ENCODE measurements around the gene VAX1.

Gene VAX1

DNA sequence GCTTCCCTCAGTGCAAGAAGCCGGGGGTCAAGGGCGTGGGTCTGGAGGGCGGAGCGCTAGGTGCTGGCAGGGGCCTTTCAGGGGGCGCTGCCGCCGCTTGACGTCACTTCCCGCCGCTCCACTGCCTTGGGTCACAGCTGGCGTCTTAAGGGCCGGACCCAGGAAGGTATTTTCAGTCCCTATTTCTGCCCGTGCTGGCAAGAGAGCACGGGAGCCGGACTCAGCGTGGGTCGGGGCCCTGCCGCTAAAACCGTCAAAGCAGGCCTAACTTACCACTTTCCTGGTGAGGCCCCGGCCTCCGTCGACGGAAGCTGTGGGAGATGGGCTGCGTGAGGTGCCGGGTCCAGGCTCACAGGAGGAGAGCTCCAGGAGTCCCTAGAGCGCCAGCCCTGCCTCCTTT, 12.0 kb downstream of the VAX1 start:
- TF ChIP-seq ZNF600 (tag by site-specific recombination; IDR thresholded peaks at IDR 0.05), result no peak
- no peak for TF ChIP-seq ZNF670 (tag by site-specific recombination; IDR thresholded peaks at IDR 0.05; ENCODE audit: low read depth)
- TF ChIP-seq ZNF677 (tag by site-specific recombination; IDR thresholded peaks at IDR 0.05), result no peak
- TF ChIP-seq, protein P1, sequence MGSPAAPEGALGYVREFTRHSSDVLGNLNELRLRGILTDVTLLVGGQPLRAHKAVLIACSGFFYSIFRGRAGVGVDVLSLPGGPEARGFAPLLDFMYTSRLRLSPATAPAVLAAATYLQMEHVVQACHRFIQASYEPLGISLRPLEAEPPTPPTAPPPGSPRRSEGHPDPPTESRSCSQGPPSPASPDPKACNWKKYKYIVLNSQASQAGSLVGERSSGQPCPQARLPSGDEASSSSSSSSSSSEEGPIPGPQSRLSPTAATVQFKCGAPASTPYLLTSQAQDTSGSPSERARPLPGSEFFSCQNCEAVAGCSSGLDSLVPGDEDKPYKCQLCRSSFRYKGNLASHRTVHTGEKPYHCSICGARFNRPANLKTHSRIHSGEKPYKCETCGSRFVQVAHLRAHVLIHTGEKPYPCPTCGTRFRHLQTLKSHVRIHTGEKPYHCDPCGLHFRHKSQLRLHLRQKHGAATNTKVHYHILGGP (tag by site-specific recombination; IDR thresholded peaks at IDR 0.05), result no peak
- TF ChIP-seq PRDM6 (tag by site-specific recombination; IDR thresholded peaks at IDR 0.05), result no peak
- TF ChIP-seq ZNF792 (tag by site-specific recombination; IDR thresholded peaks at IDR 0.05), result no peak
- no peak for TF ChIP-seq SP3 (tag by site-specific recombination; IDR thresholded peaks at IDR 0.05)
- TF ChIP-seq ZNF830 (tag by site-specific recombination; IDR thresholded peaks at IDR 0.05; ENCODE audit: low read depth), result no peak
- no peak for TF ChIP-seq ZNF18 (tag by site-specific recombination; IDR thresholded peaks at IDR 0.05)
- TF ChIP-seq GLI4 (tag by site-specific recombination; IDR thresholded peaks at IDR 0.05), result no peak
- TF ChIP-seq ZNF785 (tag by site-specific recombination; IDR thresholded peaks at IDR 0.05), result no peak
- H3K9me3 ChIP-seq (ENCODE audit: control insufficient read depth, insufficient read depth, low read depth, low read length), result no peaks in the 10 kb centered on the region
- H3K4me1 ChIP-seq (ENCODE audit: control insufficient read depth, insufficient read depth, low read length), result no peaks in the 10 kb centered on the region
- H3K36me3 ChIP-seq (ENCODE audit: control insufficient read depth in 2 of 2, insufficient read depth in 1 of 2, low read length in 2 of 2), result no peaks in the 10 kb centered on the region
- POLR2A ChIA-PET, result no interaction called here
- CTCF ChIA-PET, result no interaction called here
- no peak overlapping the region for H3K4me3 ChIP-seq (ENCODE audit: low read depth, low read length)
- no peak overlapping the region for H3K27ac ChIP-seq (ENCODE audit: extremely low read depth, low read depth, low read length)

DNA sequence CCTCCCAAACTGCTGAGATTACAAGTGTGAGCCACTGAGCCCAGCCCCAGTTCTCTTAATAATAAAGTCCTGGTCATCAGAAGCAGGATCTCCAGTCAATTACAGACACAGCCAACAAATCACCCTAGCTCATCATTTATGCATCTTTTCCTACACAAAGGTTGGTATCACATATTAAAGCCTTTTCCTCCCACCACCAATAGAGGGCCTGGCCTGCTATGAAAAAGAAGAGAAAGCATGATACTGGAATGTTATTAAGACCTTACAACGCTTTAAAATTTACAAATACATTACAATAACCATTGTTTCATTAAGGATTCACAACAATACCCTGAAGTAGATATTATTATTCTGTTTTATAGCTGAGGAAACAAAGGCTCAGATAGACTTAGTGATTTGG, 25.9 kb downstream of the VAX1 start:
- TF ChIP-seq, protein P2, sequence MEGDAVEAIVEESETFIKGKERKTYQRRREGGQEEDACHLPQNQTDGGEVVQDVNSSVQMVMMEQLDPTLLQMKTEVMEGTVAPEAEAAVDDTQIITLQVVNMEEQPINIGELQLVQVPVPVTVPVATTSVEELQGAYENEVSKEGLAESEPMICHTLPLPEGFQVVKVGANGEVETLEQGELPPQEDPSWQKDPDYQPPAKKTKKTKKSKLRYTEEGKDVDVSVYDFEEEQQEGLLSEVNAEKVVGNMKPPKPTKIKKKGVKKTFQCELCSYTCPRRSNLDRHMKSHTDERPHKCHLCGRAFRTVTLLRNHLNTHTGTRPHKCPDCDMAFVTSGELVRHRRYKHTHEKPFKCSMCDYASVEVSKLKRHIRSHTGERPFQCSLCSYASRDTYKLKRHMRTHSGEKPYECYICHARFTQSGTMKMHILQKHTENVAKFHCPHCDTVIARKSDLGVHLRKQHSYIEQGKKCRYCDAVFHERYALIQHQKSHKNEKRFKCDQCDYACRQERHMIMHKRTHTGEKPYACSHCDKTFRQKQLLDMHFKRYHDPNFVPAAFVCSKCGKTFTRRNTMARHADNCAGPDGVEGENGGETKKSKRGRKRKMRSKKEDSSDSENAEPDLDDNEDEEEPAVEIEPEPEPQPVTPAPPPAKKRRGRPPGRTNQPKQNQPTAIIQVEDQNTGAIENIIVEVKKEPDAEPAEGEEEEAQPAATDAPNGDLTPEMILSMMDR (tag by site-specific recombination; IDR thresholded peaks at IDR 0.05), result 0 out of 2 replicates have a peak, but pooled peaks have one; percentile 42
- TF ChIP-seq ZEB2 (tag by site-specific recombination; IDR thresholded peaks at IDR 0.05), result no peak
- Histone ChIP-seq H3K9me3 (ENCODE audit: control insufficient read depth, insufficient read depth, low read depth, low read length) (no peaks in the 10 kb centered on the region), H3K4me3 (ENCODE audit: low read depth, low read length) (no peak overlapping the region), H3K4me1 (ENCODE audit: control insufficient read depth, insufficient read depth, low read length) (no peaks in the 10 kb centered on the region), H3K27ac (ENCODE audit: extremely low read depth, low read depth, low read length) (no peak overlapping the region), H3K36me3 (ENCODE audit: control insufficient read depth in 2 of 2, insufficient read depth in 1 of 2, low read length in 2 of 2) (no peaks in the 10 kb centered on the region)
- ChIA-PET POLR2A (interaction anchor here (0.6 kb wide), 1 partner anchor 34 kb away, joined by 3 read pairs; no protein-coding TSS in a partner anchor), CTCF (interaction anchor here (0.6 to 1.9 kb wide), 13 partner anchors 8 to 824 kb away, joined by 3 to 8 read pairs (median 4); no protein-coding TSS in a partner anchor)

DNA sequence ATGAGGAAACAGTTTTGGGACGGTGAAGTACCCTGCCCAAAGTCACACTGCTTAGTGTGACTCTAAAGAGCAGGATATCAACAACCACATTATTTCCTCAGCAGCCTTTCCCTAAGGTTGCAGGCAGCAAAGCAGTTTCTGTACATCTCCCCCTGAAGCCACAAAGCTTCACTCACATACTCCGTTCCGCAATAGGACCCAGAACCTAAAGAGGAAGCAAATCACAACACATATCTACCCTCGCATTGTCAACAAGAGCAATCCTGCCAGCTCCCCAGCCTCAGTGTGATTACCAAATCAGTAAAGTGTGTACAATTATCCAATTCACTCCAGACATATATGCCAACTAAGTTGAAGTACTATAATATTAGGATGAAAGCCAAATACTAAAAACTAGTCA, 30.8 kb downstream of the VAX1 start:
- CTCF ChIA-PET, result interaction anchor here (0.9 to 2.4 kb wide), 2 partner anchors 212 to 298 kb away, joined by 3 to 6 read pairs; no protein-coding TSS in a partner anchor
- H3K36me3 ChIP-seq (ENCODE audit: control insufficient read depth in 2 of 2, insufficient read depth in 1 of 2, low read length in 2 of 2), result no peaks in the 10 kb centered on the region
- TF ChIP-seq SETDB1 (IDR thresholded peaks at IDR 0.05; ENCODE audit: insufficient read length, low read length) (no peak), PRDM1 (tag by site-specific recombination; IDR thresholded peaks at IDR 0.05) (no peak), ZNF239 (tag by site-specific recombination; IDR thresholded peaks at IDR 0.05) (no peak), ZNF174 (tag by site-specific recombination; IDR thresholded peaks at IDR 0.05) (no peak), ZSCAN16 (tag by site-specific recombination; IDR thresholded peaks at IDR 0.05) (no peak), ATF2 (tag by site-specific recombination; IDR thresholded peaks at IDR 0.05; ENCODE audit: low read depth) (no peak), ZNF837 (tag by site-specific recombination; IDR thresholded peaks at IDR 0.05) (no peak)
- TF ChIP-seq, protein P3, sequence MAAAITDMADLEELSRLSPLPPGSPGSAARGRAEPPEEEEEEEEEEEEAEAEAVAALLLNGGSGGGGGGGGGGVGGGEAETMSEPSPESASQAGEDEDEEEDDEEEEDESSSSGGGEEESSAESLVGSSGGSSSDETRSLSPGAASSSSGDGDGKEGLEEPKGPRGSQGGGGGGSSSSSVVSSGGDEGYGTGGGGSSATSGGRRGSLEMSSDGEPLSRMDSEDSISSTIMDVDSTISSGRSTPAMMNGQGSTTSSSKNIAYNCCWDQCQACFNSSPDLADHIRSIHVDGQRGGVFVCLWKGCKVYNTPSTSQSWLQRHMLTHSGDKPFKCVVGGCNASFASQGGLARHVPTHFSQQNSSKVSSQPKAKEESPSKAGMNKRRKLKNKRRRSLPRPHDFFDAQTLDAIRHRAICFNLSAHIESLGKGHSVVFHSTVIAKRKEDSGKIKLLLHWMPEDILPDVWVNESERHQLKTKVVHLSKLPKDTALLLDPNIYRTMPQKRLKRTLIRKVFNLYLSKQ (tag by site-specific recombination; IDR thresholded peaks at IDR 0.05; ENCODE audit: borderline replicate concordance), result no peak

More for the DNA sequence above, 30.8 kb downstream of the VAX1 start:
- Histone ChIP-seq H3K4me3 (ENCODE audit: low read depth, low read length) (no peak overlapping the region), H3K9me3 (ENCODE audit: control insufficient read depth, insufficient read depth, low read depth, low read length) (no peaks in the 10 kb centered on the region), H3K27ac (ENCODE audit: extremely low read depth, low read depth, low read length) (no peak overlapping the region), H3K4me1 (ENCODE audit: control insufficient read depth, insufficient read depth, low read length) (no peaks in the 10 kb centered on the region)
- POLR2A ChIA-PET, result interaction anchor here (0.7 kb wide), 1 partner anchor 86 kb away, joined by 3 read pairs; no protein-coding TSS in a partner anchor
